Nephron progenitor cell (in vitro differentiated cells): ENCODE measurements around the gene SERHL2.

ENCODE experiments used
- DNase-seq: peaks from one replicate; pipeline ENCODE4 v3.0.0; 2021
- H3K27ac Mint-ChIP-seq: 2 replicates; pipeline ENCODE4 v1.8.0; 2021; ENCODE audit warnings: mild to moderate bottlenecking, moderate library complexity, mixed read lengths
- H3K27me3 Mint-ChIP-seq: 2 replicates; pipeline ENCODE4 v1.8.0; 2021; ENCODE audit warnings: mild to moderate bottlenecking, low read depth, mixed read lengths; ENCODE audit not compliant: poor library complexity
- H3K36me3 Mint-ChIP-seq: 2 replicates; pipeline ENCODE4 v1.8.0; 2021; ENCODE audit warnings: low read depth, mixed read lengths
- H3K4me1 Mint-ChIP-seq: 2 replicates; pipeline ENCODE4 v1.8.0; 2021; ENCODE audit warnings: mixed read lengths
- H3K4me3 Mint-ChIP-seq: 2 replicates; pipeline ENCODE4 v1.8.0; 2021; ENCODE audit warnings: mild to moderate bottlenecking, moderate library complexity, mixed read lengths
- H3K9me3 Mint-ChIP-seq: 2 replicates; pipeline ENCODE4 v1.8.0; 2021; ENCODE audit warnings: mild to moderate bottlenecking, moderate library complexity, mixed read lengths
- CTCF ChIP-seq: fragments of 200-600 bp; sonication (generic); IDR thresholded peaks from 2 replicates; pipeline ENCODE4 v1.5.0; 2021; ENCODE audit warnings: antibody characterized with exemption

Gene SERHL2

GRCh38 chr22:42608136-42608822, 54.5 kb downstream of the SERHL2 start:
- H3K27ac Mint-ChIP-seq, result no peak overlapping the region
- H3K4me1 Mint-ChIP-seq, result peaks cover 34% of the 10 kb centered on the region
- H3K27me3 Mint-ChIP-seq, result no peaks in the 10 kb centered on the region
- DNase-seq, result no peak
- TF ChIP-seq CTCF, result no peak
- peaks cover 31% of the 10 kb centered on the region for H3K9me3 Mint-ChIP-seq
- H3K4me3 Mint-ChIP-seq, result no peak overlapping the region
- peaks cover 83% of the 10 kb centered on the region for H3K36me3 Mint-ChIP-seq

GRCh38 chr22:42608823-42609361, 55.1 kb downstream of the SERHL2 start:
- Mint-ChIP-seq H3K27me3 (no peaks in the 10 kb centered on the region), H3K27ac (no peak overlapping the region), H3K4me1 (peaks cover 40% of the 10 kb centered on the region)

GRCh38 chr22:42610186-42610585, 56.4 kb downstream of the SERHL2 start:
- no peak for TF ChIP-seq CTCF
- no peak for DNase-seq
- H3K4me1 Mint-ChIP-seq, result peaks cover 41% of the 10 kb centered on the region
- peaks cover 75% of the 10 kb centered on the region for H3K36me3 Mint-ChIP-seq
- H3K27me3 Mint-ChIP-seq, result peaks cover 4% of the 10 kb centered on the region
- peaks cover 31% of the 10 kb centered on the region for H3K9me3 Mint-ChIP-seq
- no peak overlapping the region for H3K27ac Mint-ChIP-seq
- H3K4me3 Mint-ChIP-seq, result no peak overlapping the region

More at GRCh38 chr22:42608823-42609361, 55.1 kb downstream of the SERHL2 start:
- Mint-ChIP-seq H3K36me3 (peaks cover 80% of the 10 kb centered on the region), H3K4me3 (no peak overlapping the region), H3K9me3 (peaks cover 31% of the 10 kb centered on the region)
- TF ChIP-seq CTCF, result no peak
- no peak for DNase-seq

GRCh38 chr22:42611051-42611450, 57.3 kb downstream of the SERHL2 start:
- Mint-ChIP-seq H3K27ac (no peak overlapping the region), H3K36me3 (peaks cover 66% of the 10 kb centered on the region), H3K4me3 (peak overlapping the region; percentile 13), H3K9me3 (peaks cover 26% of the 10 kb centered on the region), H3K4me1 (peaks cover 50% of the 10 kb centered on the region), H3K27me3 (peaks cover 4% of the 10 kb centered on the region)
- DNase-seq, result no peak
- no peak for TF ChIP-seq CTCF

- Mint-ChIP-seq H3K27me3 (peaks cover 7% of the 10 kb centered on the region), H3K9me3 (peaks cover 15% of the 10 kb centered on the region), H3K4me1 (peaks cover 59% of the 10 kb centered on the region), H3K36me3 (peaks cover 53% of the 10 kb centered on the region), H3K4me3 (peak overlapping the region; percentile 71), H3K27ac (peak overlapping the region; percentile 39)
- TF ChIP-seq CTCF, result no peak
- no peak for DNase-seq
Observed at GRCh38 chr22:42612336-42612735, 58.6 kb downstream of the SERHL2 start.

GRCh38 chr22:42613872-42614301, 60.1 kb downstream of the SERHL2 start:
- peaks cover 7% of the 10 kb centered on the region for H3K27me3 Mint-ChIP-seq
- H3K9me3 Mint-ChIP-seq, result peaks cover 3% of the 10 kb centered on the region
- H3K36me3 Mint-ChIP-seq, result peaks cover 42% of the 10 kb centered on the region
- H3K4me3 Mint-ChIP-seq, result peak overlapping the region; percentile 99
- DNase-seq, result no peak
- H3K27ac Mint-ChIP-seq, result peak overlapping the region; percentile 99
- H3K4me1 Mint-ChIP-seq, result peaks cover 71% of the 10 kb centered on the region
- no peak for TF ChIP-seq CTCF
